ENCODE measurements around the gene XRCC1.
A peak's percentile ranks its signal among the peaks of the same experiment; 100 is the strongest.

The XRCC1 gene

GRCh38 chr19:43527860-43528622 lies 47.3 kb downstream of the XRCC1 start (continued):
- peak; percentile 64; the same call in 1 of the 2 replicates for TF ChIP-seq PRDM4 (tag by site-specific recombination; IDR thresholded peaks at IDR 0.05)
- TF ChIP-seq MZF1 (tag by site-specific recombination; IDR thresholded peaks at IDR 0.05; ENCODE audit: borderline replicate concordance), result peak; percentile 15; the same call in 1 of the 2 replicates
- TF ChIP-seq, protein P1, sequence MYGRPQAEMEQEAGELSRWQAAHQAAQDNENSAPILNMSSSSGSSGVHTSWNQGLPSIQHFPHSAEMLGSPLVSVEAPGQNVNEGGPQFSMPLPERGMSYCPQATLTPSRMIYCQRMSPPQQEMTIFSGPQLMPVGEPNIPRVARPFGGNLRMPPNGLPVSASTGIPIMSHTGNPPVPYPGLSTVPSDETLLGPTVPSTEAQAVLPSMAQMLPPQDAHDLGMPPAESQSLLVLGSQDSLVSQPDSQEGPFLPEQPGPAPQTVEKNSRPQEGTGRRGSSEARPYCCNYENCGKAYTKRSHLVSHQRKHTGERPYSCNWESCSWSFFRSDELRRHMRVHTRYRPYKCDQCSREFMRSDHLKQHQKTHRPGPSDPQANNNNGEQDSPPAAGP (tag by site-specific recombination; IDR thresholded peaks at IDR 0.05), result peak; percentile 90
- TF ChIP-seq KLF8 (tag by site-specific recombination; IDR thresholded peaks at IDR 0.05), result peak; percentile 78
- TF ChIP-seq ZNF416 (tag by site-specific recombination; IDR thresholded peaks at IDR 0.05), result no peak
- peak; percentile 57; the same call in 1 of the 2 replicates for TF ChIP-seq PRDM1 (tag by site-specific recombination; IDR thresholded peaks at IDR 0.05)
- TF ChIP-seq SCRT1 (tag by site-specific recombination; IDR thresholded peaks at IDR 0.05; ENCODE audit: borderline replicate concordance), result peak; percentile 63; the same call in 1 of the 2 replicates
- TF ChIP-seq ZNF132 (tag by site-specific recombination; IDR thresholded peaks at IDR 0.05; ENCODE audit: borderline replicate concordance), result no peak
- peak; percentile 87 for TF ChIP-seq ZNF366 (tag by site-specific recombination; conservative IDR thresholded peaks at IDR 0.05)
- peak; percentile 31; the same call in 1 of the 2 replicates for TF ChIP-seq SP3 (tag by site-specific recombination; IDR thresholded peaks at IDR 0.05)
- TF ChIP-seq TSHZ1 (tag by site-specific recombination; IDR thresholded peaks at IDR 0.05; ENCODE audit: borderline replicate concordance), result 0 out of 2 replicates have a peak, but pooled peaks have one; percentile 71
- peak; percentile 61 for TF ChIP-seq KLF1 (tag by site-specific recombination; IDR thresholded peaks at IDR 0.05)
- TF ChIP-seq ZXDB (tag by site-specific recombination; IDR thresholded peaks at IDR 0.05), result peak; percentile 1
- TF ChIP-seq ZNF398 (tag by site-specific recombination; IDR thresholded peaks at IDR 0.05), result peak; percentile 47
- TF ChIP-seq ZBTB17 (tag by site-specific recombination; IDR thresholded peaks at IDR 0.05), result peak; percentile 72
- 0 out of 2 replicates have a peak, but pooled peaks have one; percentile 26 for TF ChIP-seq OVOL3 (tag by site-specific recombination; IDR thresholded peaks at IDR 0.05)
- TF ChIP-seq ZNF555 (tag by site-specific recombination; conservative IDR thresholded peaks at IDR 0.05), result no peak
- peak; percentile 32; the same call in 1 of the 2 replicates for TF ChIP-seq ZNF335 (tag by site-specific recombination; conservative IDR thresholded peaks at IDR 0.05)
- TF ChIP-seq, protein P2, sequence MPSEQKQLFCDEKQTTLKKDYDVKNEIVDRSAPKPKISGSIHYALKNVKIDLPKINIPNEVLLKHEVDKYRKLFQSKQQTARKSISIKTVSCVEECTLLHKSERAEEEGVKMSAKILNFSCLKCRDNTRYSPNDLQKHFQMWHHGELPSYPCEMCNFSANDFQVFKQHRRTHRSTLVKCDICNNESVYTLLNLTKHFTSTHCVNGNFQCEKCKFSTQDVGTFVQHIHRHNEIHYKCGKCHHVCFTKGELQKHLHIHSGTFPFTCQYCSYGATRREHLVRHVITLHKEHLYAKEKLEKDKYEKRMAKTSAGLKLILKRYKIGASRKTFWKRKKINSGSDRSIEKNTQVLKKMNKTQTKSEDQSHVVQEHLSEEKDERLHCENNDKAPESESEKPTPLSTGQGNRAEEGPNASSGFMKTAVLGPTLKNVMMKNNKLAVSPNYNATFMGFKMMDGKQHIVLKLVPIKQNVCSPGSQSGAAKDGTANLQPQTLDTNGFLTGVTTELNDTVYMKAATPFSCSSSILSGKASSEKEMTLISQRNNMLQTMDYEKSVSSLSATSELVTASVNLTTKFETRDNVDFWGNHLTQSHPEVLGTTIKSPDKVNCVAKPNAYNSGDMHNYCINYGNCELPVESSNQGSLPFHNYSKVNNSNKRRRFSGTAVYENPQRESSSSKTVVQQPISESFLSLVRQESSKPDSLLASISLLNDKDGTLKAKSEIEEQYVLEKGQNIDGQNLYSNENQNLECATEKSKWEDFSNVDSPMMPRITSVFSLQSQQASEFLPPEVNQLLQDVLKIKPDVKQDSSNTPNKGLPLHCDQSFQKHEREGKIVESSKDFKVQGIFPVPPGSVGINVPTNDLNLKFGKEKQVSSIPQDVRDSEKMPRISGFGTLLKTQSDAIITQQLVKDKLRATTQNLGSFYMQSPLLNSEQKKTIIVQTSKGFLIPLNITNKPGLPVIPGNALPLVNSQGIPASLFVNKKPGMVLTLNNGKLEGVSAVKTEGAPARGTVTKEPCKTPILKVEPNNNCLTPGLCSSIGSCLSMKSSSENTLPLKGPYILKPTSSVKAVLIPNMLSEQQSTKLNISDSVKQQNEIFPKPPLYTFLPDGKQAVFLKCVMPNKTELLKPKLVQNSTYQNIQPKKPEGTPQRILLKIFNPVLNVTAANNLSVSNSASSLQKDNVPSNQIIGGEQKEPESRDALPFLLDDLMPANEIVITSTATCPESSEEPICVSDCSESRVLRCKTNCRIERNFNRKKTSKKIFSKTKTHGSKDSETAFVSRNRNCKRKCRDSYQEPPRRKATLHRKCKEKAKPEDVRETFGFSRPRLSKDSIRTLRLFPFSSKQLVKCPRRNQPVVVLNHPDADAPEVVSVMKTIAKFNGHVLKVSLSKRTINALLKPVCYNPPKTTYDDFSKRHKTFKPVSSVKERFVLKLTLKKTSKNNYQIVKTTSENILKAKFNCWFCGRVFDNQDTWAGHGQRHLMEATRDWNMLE (tag by site-specific recombination; conservative IDR thresholded peaks at IDR 0.05; ENCODE audit: low read depth), result peak; percentile 9; the same call in 1 of the 2 replicates
- TF ChIP-seq, protein P3, sequence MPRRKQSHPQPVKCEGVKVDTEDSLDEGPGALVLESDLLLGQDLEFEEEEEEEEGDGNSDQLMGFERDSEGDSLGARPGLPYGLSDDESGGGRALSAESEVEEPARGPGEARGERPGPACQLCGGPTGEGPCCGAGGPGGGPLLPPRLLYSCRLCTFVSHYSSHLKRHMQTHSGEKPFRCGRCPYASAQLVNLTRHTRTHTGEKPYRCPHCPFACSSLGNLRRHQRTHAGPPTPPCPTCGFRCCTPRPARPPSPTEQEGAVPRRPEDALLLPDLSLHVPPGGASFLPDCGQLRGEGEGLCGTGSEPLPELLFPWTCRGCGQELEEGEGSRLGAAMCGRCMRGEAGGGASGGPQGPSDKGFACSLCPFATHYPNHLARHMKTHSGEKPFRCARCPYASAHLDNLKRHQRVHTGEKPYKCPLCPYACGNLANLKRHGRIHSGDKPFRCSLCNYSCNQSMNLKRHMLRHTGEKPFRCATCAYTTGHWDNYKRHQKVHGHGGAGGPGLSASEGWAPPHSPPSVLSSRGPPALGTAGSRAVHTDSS (tag by site-specific recombination; IDR thresholded peaks at IDR 0.05), result peak; percentile 40; the same call in 1 of the 2 replicates

Data from HEK293 (cell line).